CD14-positive monocyte (primary cell): Measurements from ENCODE around the gene SLC25A21. TPM values are rescaled to one million over a fixed set of nuclear protein-coding genes. Genes with fewer than 3 reads are reported as not detected.

Experiments
- DNase-seq, 3 donors: peaks; one replicate each; pipeline ENCODE4 v3.0.0-alpha.2; 2011 to 2022
- H2AFZ ChIP-seq: 2 replicates; pipeline ENCODE4 v1.6.0; 2012; ENCODE audit warnings: mild to moderate bottlenecking, low read depth, low read length, inconsistent platforms; ENCODE audit not compliant: insufficient read depth, poor library complexity, severe bottlenecking
- H3K27ac ChIP-seq, 2 donors: 1 replicate in 1 of 2; 2 replicates in 1 of 2; pipeline ENCODE4 v1.5.1; 2012 to 2013; ENCODE audit warnings: low read length in 2 of 2, control low read depth in 1 of 2, inconsistent platforms in 1 of 2, low read depth in 1 of 2, mild to moderate bottlenecking in 1 of 2
- H3K27me3 ChIP-seq, 2 donors: one replicate each; pipeline versions ENCODE4 v1.6.0 to v1.6.1; 2011 to 2013; ENCODE audit warnings: low read length in 2 of 2; ENCODE audit not compliant: control insufficient read depth in 2 of 2, insufficient read depth in 2 of 2
- H3K36me3 ChIP-seq, 2 donors: replicated peaks in 1 of 2; 1 replicate in 1 of 2; 2 replicates in 1 of 2; pipeline versions ENCODE4 v1.5.1 to v1.6.1; 2012 to 2013; ENCODE audit warnings: low read length in 2 of 2, control low read depth in 1 of 2, inconsistent platforms in 1 of 2, mild to moderate bottlenecking in 1 of 2; ENCODE audit not compliant: insufficient read depth in 2 of 2, control insufficient read depth in 1 of 2
- H3K4me1 ChIP-seq, 2 donors: 1 replicate in 1 of 2; 2 replicates in 1 of 2; pipeline versions ENCODE4 v1.5.1 to v1.6.1; 2012 to 2013; ENCODE audit warnings: low read length in 2 of 2, control low read depth in 1 of 2, inconsistent platforms in 1 of 2, mild to moderate bottlenecking in 1 of 2, moderate library complexity in 1 of 2; ENCODE audit not compliant: insufficient read depth in 2 of 2, control insufficient read depth in 1 of 2
- H3K4me2 ChIP-seq: replicated peaks from 2 replicates; pipeline ENCODE3; 2012; ENCODE audit warnings: low read length, moderate library complexity, mild to moderate bottlenecking; ENCODE audit not compliant: poor library complexity, severe bottlenecking; ENCODE audit errors: extremely low read depth
- H3K4me3 ChIP-seq, 3 experiments: fragments of 200-600 bp in 1 of 3; sonication (generic) in 1 of 3; replicated peaks in 1 of 3; 1 replicate in 2 of 3; 2 replicates in 1 of 3; pipeline ENCODE4 v1.5.1; 2011 to 2013; ENCODE audit warnings: low read length in 3 of 3, mild to moderate bottlenecking in 3 of 3, control low read depth in 2 of 3, low read depth in 2 of 3, inconsistent platforms in 1 of 3, moderate library complexity in 1 of 3
- H3K79me2 ChIP-seq: 2 replicates; pipeline ENCODE4 v1.6.0; 2012; ENCODE audit warnings: mild to moderate bottlenecking, control low read depth, inconsistent platforms, low read length, moderate library complexity; ENCODE audit not compliant: insufficient read depth
- H3K9ac ChIP-seq: 2 replicates; pipeline ENCODE4 v1.6.0; 2017; ENCODE audit warnings: low read length, mild to moderate bottlenecking; ENCODE audit not compliant: insufficient read depth, poor library complexity, severe bottlenecking
- H3K9me3 ChIP-seq, 2 donors: replicated peaks in 1 of 2; 1 replicate in 1 of 2; 2 replicates in 1 of 2; pipeline versions ENCODE4 v1.5.1 to v1.6.1; 2012 to 2013; ENCODE audit warnings: low read length in 2 of 2, control low read depth in 1 of 2; ENCODE audit not compliant: control insufficient read depth in 1 of 2, insufficient read depth in 1 of 2
- H4K20me1 ChIP-seq: 2 replicates; pipeline ENCODE4 v1.6.0; 2012; ENCODE audit warnings: mild to moderate bottlenecking, low read length, control low read depth, moderate library complexity; ENCODE audit not compliant: insufficient read depth
- H3K27ac Mint-ChIP-seq, 7 donors: one replicate each; pipeline ENCODE4 v1.8.0; 2020; ENCODE audit warnings: mild to moderate bottlenecking in 7 of 7, mixed read lengths in 7 of 7, moderate library complexity in 6 of 7, inconsistent platforms in 2 of 7
- H3K27me3 Mint-ChIP-seq, 3 donors: one replicate each; pipeline ENCODE4 v1.8.0; 2021 to 2022; ENCODE audit warnings: low read depth in 3 of 3, mild to moderate bottlenecking in 3 of 3, mixed read lengths in 3 of 3, moderate library complexity in 3 of 3, inconsistent platforms in 1 of 3
- H3K36me3 Mint-ChIP-seq, 2 donors: one replicate each; pipeline ENCODE4 v1.8.0; 2020; ENCODE audit warnings: mixed read lengths in 2 of 2, inconsistent platforms in 1 of 2, mild to moderate bottlenecking in 1 of 2
- H3K4me1 Mint-ChIP-seq: one replicate; pipeline ENCODE4 v1.8.0; 2020; ENCODE audit warnings: mild to moderate bottlenecking, mixed read lengths
- H3K4me3 Mint-ChIP-seq, 2 donors: one replicate each; pipeline ENCODE4 v1.8.0; 2020; ENCODE audit warnings: mild to moderate bottlenecking in 2 of 2, mixed read lengths in 2 of 2, moderate library complexity in 1 of 2
- H3K9me3 Mint-ChIP-seq, 7 donors: one replicate each; pipeline ENCODE4 v1.8.0; 2020 to 2022; ENCODE audit warnings: mixed read lengths in 7 of 7, mild to moderate bottlenecking in 6 of 7, moderate library complexity in 6 of 7, inconsistent platforms in 2 of 7
- WGBS: methylation state at CpG from one replicate; pipeline ENCODE4 v1.1.5; 2013; ENCODE audit warnings: missing lambda C conversion rate; ENCODE audit not compliant: insufficient coverage; 5-methylcytosine and 5-hydroxymethylcytosine counted together
- intact Hi-C, 2 donors: fragments of 100-400 bp; cut with micrococcal nuclease; formaldehyde crosslinking; loops; one replicate each; pipeline versions ENCODE4 v1.15.0 to v1.15.1; 2023
- polyA plus RNA-seq, 3 donors: library from polyadenylated mRNA; depleted of rRNA in 1 of 3; unstranded in 2 of 3; stranded (reverse) in 1 of 3; fragments of 300-500 nt in 2 of 3; fragments of >200 nt in 1 of 3; fragmentation: Illumina TruSeq in 2 of 3; gene quantifications; 1 replicate in 2 of 3; 2 replicates in 1 of 3; pipeline ENCODE4 v1.2.3, GENCODE V29; 2012 to 2021
- TF ChIP-seq, protein P1 (sequence below): fragments of 200-600 bp; IDR thresholded peaks from one replicate; pipeline ENCODE4 v1.8.0; 2022; ENCODE audit warnings: antibody characterized with exemption, mild to moderate bottlenecking

Gene SLC25A21
- polyA plus RNA-seq, 3 donors = not detected

DNA sequence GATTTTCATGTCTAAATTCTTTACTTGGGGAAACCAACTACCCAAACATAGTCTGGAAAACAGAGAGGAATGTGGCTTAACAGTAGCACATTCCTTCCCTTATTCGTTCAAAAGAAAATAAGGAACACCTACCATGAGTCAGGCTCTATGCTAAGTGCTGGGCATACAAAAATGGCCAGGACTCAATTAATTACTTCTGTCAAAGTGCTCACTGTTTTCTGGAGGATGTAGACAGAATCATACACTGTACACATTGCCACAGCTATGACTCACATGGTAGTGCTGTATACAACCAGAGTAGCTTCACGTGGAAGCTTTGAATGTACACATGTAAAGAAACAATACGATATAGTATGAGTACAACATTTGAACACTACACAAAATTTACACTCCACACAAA, 50.1 kb downstream of the SLC25A21 start:
- Mint-ChIP-seq H3K27me3 (peaks cover 0 to 3% (median 2%) of the 10 kb centered on the region in 3 donors), H3K4me3 (no peak overlapping the region), H3K36me3 (no peaks in the 10 kb centered on the region), H3K9me3 (peaks cover 0 to 15% (median 5%) of the 10 kb centered on the region in 7 donors), H3K4me1 (no peaks in the 10 kb centered on the region), H3K27ac (no peak overlapping the region)
- no peak overlapping the region for H3K27ac ChIP-seq
- H3K9ac ChIP-seq = no peak overlapping the region
- H4K20me1 ChIP-seq = no peaks in the 10 kb centered on the region
- no peak overlapping the region for H3K4me2 ChIP-seq
- no peaks in the 10 kb centered on the region for H3K36me3 ChIP-seq
- H3K79me2 ChIP-seq = no peaks in the 10 kb centered on the region
- TF ChIP-seq, protein P1, sequence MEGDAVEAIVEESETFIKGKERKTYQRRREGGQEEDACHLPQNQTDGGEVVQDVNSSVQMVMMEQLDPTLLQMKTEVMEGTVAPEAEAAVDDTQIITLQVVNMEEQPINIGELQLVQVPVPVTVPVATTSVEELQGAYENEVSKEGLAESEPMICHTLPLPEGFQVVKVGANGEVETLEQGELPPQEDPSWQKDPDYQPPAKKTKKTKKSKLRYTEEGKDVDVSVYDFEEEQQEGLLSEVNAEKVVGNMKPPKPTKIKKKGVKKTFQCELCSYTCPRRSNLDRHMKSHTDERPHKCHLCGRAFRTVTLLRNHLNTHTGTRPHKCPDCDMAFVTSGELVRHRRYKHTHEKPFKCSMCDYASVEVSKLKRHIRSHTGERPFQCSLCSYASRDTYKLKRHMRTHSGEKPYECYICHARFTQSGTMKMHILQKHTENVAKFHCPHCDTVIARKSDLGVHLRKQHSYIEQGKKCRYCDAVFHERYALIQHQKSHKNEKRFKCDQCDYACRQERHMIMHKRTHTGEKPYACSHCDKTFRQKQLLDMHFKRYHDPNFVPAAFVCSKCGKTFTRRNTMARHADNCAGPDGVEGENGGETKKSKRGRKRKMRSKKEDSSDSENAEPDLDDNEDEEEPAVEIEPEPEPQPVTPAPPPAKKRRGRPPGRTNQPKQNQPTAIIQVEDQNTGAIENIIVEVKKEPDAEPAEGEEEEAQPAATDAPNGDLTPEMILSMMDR = no peak
- no peaks in the 10 kb centered on the region for H3K4me1 ChIP-seq
- H2AFZ ChIP-seq = no peak overlapping the region
- WGBS = no CpG with 5 or more reads among the region's 3 CpGs
- peaks cover 0 to 3% of the 10 kb centered on the region in 2 donors for H3K9me3 ChIP-seq
- H3K4me3 ChIP-seq = no peak overlapping the region
- intact Hi-C loops = no loop called here
- DNase-seq = no peak
- H3K27me3 ChIP-seq = no peaks in the 10 kb centered on the region

DNA sequence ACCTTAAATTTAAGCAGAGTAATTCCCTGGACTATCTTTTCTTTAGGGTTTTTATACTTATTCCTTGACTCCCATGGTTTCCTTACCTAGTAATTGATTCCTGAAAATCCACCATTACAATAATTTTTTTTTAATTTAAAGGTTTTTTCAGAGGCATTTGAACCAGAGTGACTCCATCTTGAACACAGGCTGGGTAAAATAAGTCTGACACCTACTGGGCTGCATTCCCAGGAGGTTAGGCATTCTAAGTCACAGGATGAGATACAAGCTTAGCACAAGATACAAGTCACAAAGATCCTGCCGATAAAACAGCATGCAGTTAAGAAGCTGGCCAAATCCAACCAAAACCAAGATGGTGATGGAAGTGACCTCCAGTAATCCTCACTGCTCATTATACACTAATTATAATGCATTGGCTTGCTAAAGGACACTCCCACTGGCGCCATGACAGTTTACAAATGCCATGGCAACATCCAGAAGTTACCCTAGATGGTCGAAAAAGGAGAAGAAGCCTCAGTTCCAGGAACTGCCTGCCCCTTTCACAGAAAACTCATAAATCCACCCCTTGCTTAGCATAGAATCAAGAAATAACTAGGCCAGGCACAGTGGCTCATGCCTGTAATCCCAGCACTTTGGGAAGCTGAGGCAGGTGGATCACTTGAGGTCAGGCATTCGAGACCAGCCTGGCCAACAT, 53.6 kb downstream of the SLC25A21 start:
- no CpG with 5 or more reads among the region's 4 CpGs for WGBS
- TF ChIP-seq, protein P1 = no peak
- Histone ChIP-seq H3K27ac (no peak overlapping the region), H3K4me3 (no peak overlapping the region), H2AFZ (no peak overlapping the region), H3K9me3 (peaks cover 0 to 3% of the 10 kb centered on the region in 2 donors), H3K4me2 (no peak overlapping the region), H3K9ac (no peak overlapping the region), H3K79me2 (no peaks in the 10 kb centered on the region), H3K27me3 (no peaks in the 10 kb centered on the region), H4K20me1 (no peaks in the 10 kb centered on the region), H3K4me1 (no peaks in the 10 kb centered on the region), H3K36me3 (no peaks in the 10 kb centered on the region)
- peaks cover 0 to 17% (median 5%) of the 10 kb centered on the region in 7 donors for H3K9me3 Mint-ChIP-seq
- no peak overlapping the region for H3K27ac Mint-ChIP-seq
- no peaks in the 10 kb centered on the region for H3K36me3 Mint-ChIP-seq
- H3K27me3 Mint-ChIP-seq = peaks cover 0 to 3% (median 0%) of the 10 kb centered on the region in 3 donors
- no peak overlapping the region for H3K4me3 Mint-ChIP-seq
- no peaks in the 10 kb centered on the region for H3K4me1 Mint-ChIP-seq
- DNase-seq = no peak
- intact Hi-C loops = no loop called here
